ENCODE results near the gene TTC39B. TPM values are rescaled to one million over a fixed set of nuclear protein-coding genes. Genes with fewer than 3 reads are reported as not detected.
A peak's percentile ranks its signal among the peaks of the same experiment; 100 is the strongest.

Gene TTC39B
- polyA plus RNA-seq (2013): 14.6 TPM

DNA sequence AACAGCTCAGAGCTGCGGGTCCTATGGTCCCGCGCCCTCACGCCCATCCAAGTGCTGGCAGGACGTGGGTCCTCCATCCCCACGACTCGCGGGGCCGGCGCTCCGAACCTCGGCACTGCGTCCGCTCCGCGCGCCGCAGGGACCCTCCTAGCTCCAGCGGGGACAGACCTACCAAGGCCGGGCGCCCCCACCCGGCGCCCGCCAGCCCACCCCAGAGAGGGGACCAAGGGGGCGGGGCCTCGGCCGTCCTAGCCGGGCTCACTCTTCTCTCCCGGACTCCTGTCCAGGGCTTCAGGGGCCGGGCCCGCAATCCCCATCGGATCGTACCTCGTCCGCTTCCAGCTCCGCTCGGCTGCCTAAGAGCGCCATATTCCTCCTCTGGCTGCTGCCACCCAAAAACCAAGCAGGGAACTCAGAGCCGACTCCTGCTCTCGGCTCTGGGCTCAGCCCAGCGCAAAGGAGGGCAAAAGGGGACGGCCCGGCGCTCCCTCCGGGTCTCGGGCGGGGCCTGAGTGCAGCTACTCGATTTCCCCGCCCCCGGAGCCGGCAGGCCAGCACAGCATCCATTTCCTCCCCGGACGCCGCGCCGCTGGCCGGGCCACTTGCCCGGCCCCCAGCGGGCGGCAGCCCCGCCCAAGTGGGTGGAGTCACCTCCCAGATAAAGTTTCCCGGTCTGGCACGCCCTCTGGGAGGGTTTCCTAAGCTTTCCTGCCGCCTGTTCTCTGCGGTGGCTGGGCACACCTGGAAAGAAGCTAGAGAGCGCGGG, at the start of gene TTC39B:
TSS of gene TTC39B (minus strand) at position 460 of the 766 bp plus-strand sequence. CDS start at position 369, 91 bp downstream.
- peak; percentile 79 to 83 (median 82) for DNase-seq

GRCh38 chr9:15355669-15356068, 48.7 kb upstream of the TTC39B start:
- WGBS (ENCODE audit: insufficient coverage): 97% methylated on average over 5 of the region's 6 CpGs
- POLR2A ChIA-PET: no interaction called here
- DNase-seq: no peak
- CTCF ChIA-PET: interaction anchor here (0.8 to 2.0 kb wide), 4 partner anchors 10 to 143 kb away, joined by 3 to 8 read pairs (median 6); no protein-coding TSS in a partner anchor
- Histone ChIP-seq H3K27me3 (replicated peaks in 2 of 5; ENCODE audit: control insufficient read depth in 4 of 5, insufficient read depth in 5 of 5, low read length in 4 of 5) (no peaks in the 10 kb centered on the region), H3K4me1 (ENCODE audit: control extremely low read depth in 1 of 4, control insufficient read depth in 4 of 4, insufficient read depth in 4 of 4, low read length in 3 of 4) (peaks cover 4 to 24% (median 13%) of the 10 kb centered on the region in 4 experiments), H3K27ac (ENCODE audit: insufficient read depth in 1 of 2, low read depth in 1 of 2, low read length in 2 of 2, poor library complexity in 1 of 2, severe bottlenecking in 2 of 2) (no peak overlapping the region), H3K9me3 (ENCODE audit: control extremely low read depth in 1 of 5, control insufficient read depth in 4 of 5, insufficient read depth in 2 of 5, low read depth in 1 of 5, low read length in 4 of 5) (no peaks in the 10 kb centered on the region), H3K36me3 (ENCODE audit: control insufficient read depth in 4 of 4, insufficient read depth in 4 of 4, low read length in 3 of 4) (no peaks in the 10 kb centered on the region), H3K4me3 (ENCODE audit: control insufficient read depth in 1 of 7, extremely low read depth in 1 of 7, insufficient read depth in 4 of 7, low read depth in 2 of 7, low read length in 6 of 7) (no peak overlapping the region)

More for the DNA sequence above, at the start of gene TTC39B:
- Histone ChIP-seq H3K9me3 (ENCODE audit: control extremely low read depth in 1 of 5, control insufficient read depth in 4 of 5, insufficient read depth in 2 of 5, low read depth in 1 of 5, low read length in 4 of 5) (no peaks in the 10 kb centered on the region), H3K27me3 (replicated peaks in 2 of 5; ENCODE audit: control insufficient read depth in 4 of 5, insufficient read depth in 5 of 5, low read length in 4 of 5) (no peaks in the 10 kb centered on the region), H3K27ac (ENCODE audit: insufficient read depth in 1 of 2, low read depth in 1 of 2, low read length in 2 of 2, poor library complexity in 1 of 2, severe bottlenecking in 2 of 2) (peak within 1 kb of the TSS; percentile 25 to 61), H3K4me3 (ENCODE audit: control insufficient read depth in 1 of 7, extremely low read depth in 1 of 7, insufficient read depth in 4 of 7, low read depth in 2 of 7, low read length in 6 of 7) (peak within 1 kb of the TSS; percentile 81 to 94 (median 91)), H3K4me1 (ENCODE audit: control extremely low read depth in 1 of 4, control insufficient read depth in 4 of 4, insufficient read depth in 4 of 4, low read length in 3 of 4) (peaks cover 10 to 28% (median 17%) of the 10 kb centered on the region in 4 experiments), H3K36me3 (ENCODE audit: control insufficient read depth in 4 of 4, insufficient read depth in 4 of 4, low read length in 3 of 4) (no peaks in the 10 kb centered on the region)
- ChIA-PET POLR2A (no interaction called here), CTCF (interaction anchor here (0.8 to 1.7 kb wide), 7 partner anchors 11 to 116 kb away, joined by 3 to 5 read pairs (median 4); partner anchors contain the start of gene SNAPC3)
- under 1% methylated on average over 63 of the region's 67 CpGs for WGBS (ENCODE audit: insufficient coverage)

GRCh38 chr9:15354713-15355112, 47.7 kb upstream of the TTC39B start:
- H3K36me3 ChIP-seq (ENCODE audit: control insufficient read depth in 4 of 4, insufficient read depth in 4 of 4, low read length in 3 of 4): no peaks in the 10 kb centered on the region
- H3K4me1 ChIP-seq (ENCODE audit: control extremely low read depth in 1 of 4, control insufficient read depth in 4 of 4, insufficient read depth in 4 of 4, low read length in 3 of 4): peaks cover 4 to 24% (median 13%) of the 10 kb centered on the region in 4 experiments
- H3K9me3 ChIP-seq (ENCODE audit: control extremely low read depth in 1 of 5, control insufficient read depth in 4 of 5, insufficient read depth in 2 of 5, low read depth in 1 of 5, low read length in 4 of 5): no peaks in the 10 kb centered on the region
- CTCF ChIA-PET: interaction anchor here (0.8 to 2.0 kb wide), 4 partner anchors 9 to 142 kb away, joined by 3 to 8 read pairs (median 6); no protein-coding TSS in a partner anchor
- H3K27ac ChIP-seq (ENCODE audit: insufficient read depth in 1 of 2, low read depth in 1 of 2, low read length in 2 of 2, poor library complexity in 1 of 2, severe bottlenecking in 2 of 2): no peak overlapping the region
- POLR2A ChIA-PET: no interaction called here
- 46% methylated on average over 3 of the region's 3 CpGs for WGBS (ENCODE audit: insufficient coverage)
- no peak overlapping the region for H3K4me3 ChIP-seq (ENCODE audit: control insufficient read depth in 1 of 7, extremely low read depth in 1 of 7, insufficient read depth in 4 of 7, low read depth in 2 of 7, low read length in 6 of 7)
- no peaks in the 10 kb centered on the region for H3K27me3 ChIP-seq (replicated peaks in 2 of 5; ENCODE audit: control insufficient read depth in 4 of 5, insufficient read depth in 5 of 5, low read length in 4 of 5)
- DNase-seq: peak; percentile 6 to 57 (median 38)

GRCh38 chr9:15353892-15354291, 46.9 kb upstream of the TTC39B start:
- Histone ChIP-seq H3K27me3 (replicated peaks in 2 of 5; ENCODE audit: control insufficient read depth in 4 of 5, insufficient read depth in 5 of 5, low read length in 4 of 5) (no peaks in the 10 kb centered on the region), H3K4me3 (ENCODE audit: control insufficient read depth in 1 of 7, extremely low read depth in 1 of 7, insufficient read depth in 4 of 7, low read depth in 2 of 7, low read length in 6 of 7) (no peak overlapping the region), H3K9me3 (ENCODE audit: control extremely low read depth in 1 of 5, control insufficient read depth in 4 of 5, insufficient read depth in 2 of 5, low read depth in 1 of 5, low read length in 4 of 5) (no peaks in the 10 kb centered on the region), H3K36me3 (ENCODE audit: control insufficient read depth in 4 of 4, insufficient read depth in 4 of 4, low read length in 3 of 4) (no peaks in the 10 kb centered on the region), H3K27ac (ENCODE audit: insufficient read depth in 1 of 2, low read depth in 1 of 2, low read length in 2 of 2, poor library complexity in 1 of 2, severe bottlenecking in 2 of 2) (no peak overlapping the region), H3K4me1 (ENCODE audit: control extremely low read depth in 1 of 4, control insufficient read depth in 4 of 4, insufficient read depth in 4 of 4, low read length in 3 of 4) (peaks cover 4 to 24% (median 13%) of the 10 kb centered on the region in 4 experiments)
- ChIA-PET CTCF (interaction anchor here (2.0 kb wide), 1 partner anchor 8 kb away, joined by 8 read pairs; no protein-coding TSS in a partner anchor), POLR2A (interaction anchor here (0.7 kb wide), 1 partner anchor 125 kb away, joined by 3 read pairs; no protein-coding TSS in a partner anchor)
- 100% methylated on average over 3 of the region's 4 CpGs for WGBS (ENCODE audit: insufficient coverage)
- no peak for DNase-seq

GRCh38 chr9:15352306-15352705, 45.3 kb upstream of the TTC39B start:
- no peak overlapping the region for H3K27ac ChIP-seq (ENCODE audit: insufficient read depth in 1 of 2, low read depth in 1 of 2, low read length in 2 of 2, poor library complexity in 1 of 2, severe bottlenecking in 2 of 2)
- no peaks in the 10 kb centered on the region for H3K36me3 ChIP-seq (ENCODE audit: control insufficient read depth in 4 of 4, insufficient read depth in 4 of 4, low read length in 3 of 4)
- peaks cover 3 to 24% (median 10%) of the 10 kb centered on the region in 4 experiments for H3K4me1 ChIP-seq (ENCODE audit: control extremely low read depth in 1 of 4, control insufficient read depth in 4 of 4, insufficient read depth in 4 of 4, low read length in 3 of 4)
- CTCF ChIA-PET: interaction anchor here (0.9 to 1.1 kb wide), 2 partner anchors 16 to 42 kb away, joined by 3 read pairs; no protein-coding TSS in a partner anchor
- POLR2A ChIA-PET: no interaction called here
- H3K4me3 ChIP-seq (ENCODE audit: control insufficient read depth in 1 of 7, extremely low read depth in 1 of 7, insufficient read depth in 4 of 7, low read depth in 2 of 7, low read length in 6 of 7): no peak overlapping the region
- H3K9me3 ChIP-seq (ENCODE audit: control extremely low read depth in 1 of 5, control insufficient read depth in 4 of 5, insufficient read depth in 2 of 5, low read depth in 1 of 5, low read length in 4 of 5): no peaks in the 10 kb centered on the region
- H3K27me3 ChIP-seq (replicated peaks in 2 of 5; ENCODE audit: control insufficient read depth in 4 of 5, insufficient read depth in 5 of 5, low read length in 4 of 5): no peaks in the 10 kb centered on the region
- WGBS (ENCODE audit: insufficient coverage): 100% methylated on average over 2 of the region's 3 CpGs
- no peak for DNase-seq

- no peak overlapping the region for H3K27ac ChIP-seq (ENCODE audit: insufficient read depth in 1 of 2, low read depth in 1 of 2, low read length in 2 of 2, poor library complexity in 1 of 2, severe bottlenecking in 2 of 2)
- ChIA-PET POLR2A (no interaction called here), CTCF (interaction anchor here (0.6 to 1.6 kb wide), 5 partner anchors 12 to 1548 kb away, joined by 3 to 5 read pairs (median 3); no protein-coding TSS in a partner anchor)
- H3K36me3 ChIP-seq (ENCODE audit: control insufficient read depth in 4 of 4, insufficient read depth in 4 of 4, low read length in 3 of 4): no peaks in the 10 kb centered on the region
- no peak for DNase-seq
- no peak overlapping the region for H3K4me3 ChIP-seq (ENCODE audit: control insufficient read depth in 1 of 7, extremely low read depth in 1 of 7, insufficient read depth in 4 of 7, low read depth in 2 of 7, low read length in 6 of 7)
- H3K4me1 ChIP-seq (ENCODE audit: control extremely low read depth in 1 of 4, control insufficient read depth in 4 of 4, insufficient read depth in 4 of 4, low read length in 3 of 4): peaks cover 0 to 9% (median 2%) of the 10 kb centered on the region in 4 experiments
- 83% methylated on average over 4 of the region's 7 CpGs for WGBS (ENCODE audit: insufficient coverage)
- H3K9me3 ChIP-seq (ENCODE audit: control extremely low read depth in 1 of 5, control insufficient read depth in 4 of 5, insufficient read depth in 2 of 5, low read depth in 1 of 5, low read length in 4 of 5): no peaks in the 10 kb centered on the region
- H3K27me3 ChIP-seq (replicated peaks in 2 of 5; ENCODE audit: control insufficient read depth in 4 of 5, insufficient read depth in 5 of 5, low read length in 4 of 5): no peaks in the 10 kb centered on the region
Measured at GRCh38 chr9:15349892-15350761, 43.1 kb upstream of the TTC39B start.

Measured in common myeloid progenitor, CD34-positive (primary cell).